HG03175 (cell line): Measurements from ENCODE around the gene YDJC.
A peak's percentile ranks its signal among the peaks of the same experiment; 100 is the strongest.
"Not testable (repeated sequence)": the region's sequence is repeated elsewhere in the genome, so short reads cannot be mapped to it uniquely, and the experiment has no call there.

Experiments used
- ATAC-seq: cut with Tn5 transposase; IDR thresholded peaks from one replicate; pipeline ENCODE4 v1.9.1; 2021; ENCODE audit warnings: mild to moderate bottlenecking, moderate library complexity; ENCODE audit not compliant: unreplicated experiment

Gene YDJC, protein sequence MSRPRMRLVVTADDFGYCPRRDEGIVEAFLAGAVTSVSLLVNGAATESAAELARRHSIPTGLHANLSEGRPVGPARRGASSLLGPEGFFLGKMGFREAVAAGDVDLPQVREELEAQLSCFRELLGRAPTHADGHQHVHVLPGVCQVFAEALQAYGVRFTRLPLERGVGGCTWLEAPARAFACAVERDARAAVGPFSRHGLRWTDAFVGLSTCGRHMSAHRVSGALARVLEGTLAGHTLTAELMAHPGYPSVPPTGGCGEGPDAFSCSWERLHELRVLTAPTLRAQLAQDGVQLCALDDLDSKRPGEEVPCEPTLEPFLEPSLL

DNA sequence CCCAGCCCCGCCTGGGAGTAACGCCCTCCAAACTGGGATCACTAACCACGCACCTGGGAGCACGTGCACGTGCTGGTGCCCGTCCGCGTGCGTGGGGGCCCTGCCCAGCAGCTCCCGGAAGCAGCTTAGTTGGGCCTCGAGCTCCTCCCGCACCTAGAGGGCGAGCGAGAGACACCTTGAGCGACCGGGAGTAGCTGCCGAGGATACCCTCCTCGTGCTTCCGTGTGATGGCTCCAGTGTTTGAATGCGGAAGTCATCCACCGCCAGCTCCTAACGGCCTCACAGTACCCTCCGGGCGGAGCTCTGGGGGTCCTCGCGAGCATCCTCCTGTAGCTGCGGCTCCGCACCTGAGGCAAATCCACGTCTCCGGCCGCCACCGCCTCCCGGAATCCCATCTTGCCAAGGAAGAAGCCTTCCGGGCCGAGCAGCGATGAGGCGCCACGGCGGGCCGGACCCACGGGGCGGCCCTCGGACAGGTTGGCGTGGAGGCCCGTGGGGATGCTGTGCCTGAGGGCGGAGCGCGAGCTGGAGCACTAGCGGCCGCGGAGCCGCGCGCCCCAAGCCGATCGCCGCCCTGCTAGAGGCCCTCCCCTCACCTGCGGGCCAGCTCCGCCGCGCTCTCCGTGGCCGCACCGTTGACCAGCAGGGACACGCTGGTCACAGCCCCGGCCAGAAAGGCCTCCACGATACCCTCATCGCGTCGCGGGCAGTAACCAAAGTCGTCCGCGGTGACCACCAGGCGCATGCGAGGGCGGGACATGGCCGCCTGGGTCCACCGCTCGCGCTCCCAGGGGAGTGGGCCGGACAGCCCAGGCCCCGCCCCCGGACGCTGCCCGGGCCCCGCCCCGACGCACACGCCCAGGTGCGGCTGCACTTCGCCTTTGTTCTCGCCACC lies at the start of gene YDJC:
Gene YDJC, minus strand, starts transcription at position 768 of the 895 bp plus-strand sequence. Its CDS starts 8 bp downstream, at position 760.
- ATAC-seq: peak; percentile 76

DNA sequence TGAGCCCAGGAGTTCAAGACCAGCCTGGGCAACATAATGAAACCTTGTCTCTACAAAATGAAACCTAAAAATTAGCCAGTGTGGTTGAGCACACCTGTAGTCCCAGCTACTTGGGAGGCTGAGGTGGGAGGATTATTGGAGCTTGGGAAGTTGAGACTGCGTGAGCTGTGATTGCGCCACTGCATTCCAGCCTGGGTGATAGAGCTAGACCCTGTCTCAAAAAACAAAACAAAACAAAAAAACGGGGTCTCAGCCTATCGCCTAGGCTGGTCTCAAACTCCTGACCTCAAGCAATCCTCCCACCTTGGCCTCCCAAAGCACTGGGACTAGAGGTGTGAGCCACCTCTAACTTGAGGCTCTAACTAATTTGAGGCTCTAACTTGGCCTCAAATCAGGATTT lies 49.6 kb upstream of the YDJC start:
- no peak for ATAC-seq

DNA sequence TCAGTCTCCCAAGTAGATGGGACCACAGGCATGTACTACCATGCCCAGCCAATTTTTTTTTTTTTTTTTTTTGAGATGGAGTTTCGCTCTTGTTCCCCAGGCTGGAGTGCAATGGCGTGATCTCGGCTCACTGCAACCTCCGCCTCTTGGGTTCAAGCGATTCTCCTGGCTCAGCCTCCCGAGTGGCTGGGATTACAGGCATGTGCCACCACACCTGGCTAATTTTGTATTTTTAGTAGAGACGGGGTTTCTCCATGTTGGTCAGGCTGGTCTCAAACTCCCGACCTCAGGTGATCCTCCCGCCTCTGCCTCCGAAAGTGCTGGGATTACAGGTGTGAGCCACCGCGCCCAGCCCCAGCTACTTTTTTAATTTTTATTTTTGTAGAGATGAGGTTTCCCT lies 49.0 kb upstream of the YDJC start:
- not testable (repeated sequence) for ATAC-seq

- ATAC-seq: no peak
These were observed 48.0 kb upstream of the YDJC start for GRCh38 chr22:21677606-21678443.

- ATAC-seq: no peak
These were observed 44.9 kb upstream of the YDJC start for GRCh38 chr22:21674638-21675245.

GRCh38 chr22:21673534-21674321 lies 43.9 kb upstream of the YDJC start:
- ATAC-seq: no peak

GRCh38 chr22:21672107-21672629 lies 42.3 kb upstream of the YDJC start:
- ATAC-seq: no peak

GRCh38 chr22:21669026-21669425 lies 39.2 kb upstream of the YDJC start:
- ATAC-seq: no peak

DNA sequence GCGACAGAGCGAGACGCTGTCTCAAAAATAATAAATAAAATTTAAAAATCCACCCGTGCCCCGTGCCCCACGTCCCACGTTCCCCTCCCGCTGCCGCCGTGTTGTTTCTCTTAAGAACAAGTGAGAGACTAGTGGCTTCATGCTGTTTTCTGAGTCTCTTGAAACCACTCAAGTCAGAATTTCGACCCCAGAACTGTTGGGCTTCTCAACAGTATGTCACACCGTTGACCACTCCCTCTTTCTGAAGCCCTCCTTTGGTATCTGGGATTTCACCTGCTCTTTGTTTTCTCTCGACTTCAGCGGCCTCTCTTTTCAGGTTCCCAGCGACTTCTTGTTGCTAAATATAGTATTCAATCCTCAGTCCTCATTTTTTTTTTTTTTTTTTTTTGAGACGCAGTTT lies 37.0 kb upstream of the YDJC start:
- ATAC-seq: no peak

- ATAC-seq: no peak
These were observed 35.4 kb upstream of the YDJC start for GRCh38 chr22:21665047-21665851.

- no peak for ATAC-seq
These were observed 33.9 kb upstream of the YDJC start for GRCh38 chr22:21663738-21664137.

DNA sequence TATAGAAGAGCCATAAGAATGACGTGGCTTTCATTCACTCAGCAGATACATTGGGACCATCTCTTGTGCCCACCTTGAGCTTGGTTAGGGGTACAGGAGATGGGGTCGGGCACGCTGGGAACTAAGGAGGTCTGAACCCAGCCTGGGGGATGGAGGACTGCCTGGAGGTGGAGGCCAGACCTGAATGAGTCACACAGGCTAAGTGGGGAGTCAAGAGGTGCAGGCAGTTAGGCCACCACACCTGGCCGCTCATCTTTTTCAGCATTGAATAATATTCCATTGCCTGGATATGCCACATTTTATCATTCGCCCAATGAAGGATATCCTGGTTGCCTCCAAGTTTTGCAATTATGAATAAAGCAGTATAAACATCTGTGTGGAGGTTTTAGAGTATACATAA lies 32.2 kb upstream of the YDJC start:
- no peak for ATAC-seq

- no peak for ATAC-seq
These were observed 31.1 kb upstream of the YDJC start for GRCh38 chr22:21660904-21661303.

DNA sequence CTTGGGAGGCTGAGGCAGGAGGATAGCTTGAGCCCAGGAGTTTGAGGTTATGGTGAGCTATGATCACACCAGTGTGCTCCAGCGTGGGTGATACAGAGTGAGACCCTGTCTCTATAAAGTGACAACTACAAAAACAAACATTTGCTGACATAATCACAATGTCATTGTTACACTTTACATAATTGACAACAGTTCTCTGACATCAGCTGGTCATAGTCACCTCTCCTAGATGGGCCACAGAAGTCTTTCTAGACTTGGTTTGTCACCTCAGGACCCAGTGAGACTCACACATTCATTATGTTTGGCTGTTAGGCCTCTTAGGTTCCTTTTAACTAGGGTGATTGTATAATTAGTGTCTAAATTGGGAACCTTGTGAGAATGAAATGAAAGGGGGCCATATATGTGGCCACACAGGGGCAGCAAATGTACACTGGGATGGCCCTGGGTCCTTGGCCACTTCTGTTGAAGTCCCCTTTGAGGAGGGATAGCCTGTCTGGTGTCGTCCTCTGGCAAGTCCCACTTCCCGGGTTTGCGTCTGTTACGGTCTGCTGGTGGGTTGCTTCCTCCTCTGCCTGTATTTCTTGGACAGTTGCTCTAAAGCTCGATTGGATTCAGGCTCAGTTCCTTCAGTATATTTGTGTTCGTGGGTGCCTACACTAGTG lies 30.2 kb upstream of the YDJC start:
- no peak for ATAC-seq

DNA sequence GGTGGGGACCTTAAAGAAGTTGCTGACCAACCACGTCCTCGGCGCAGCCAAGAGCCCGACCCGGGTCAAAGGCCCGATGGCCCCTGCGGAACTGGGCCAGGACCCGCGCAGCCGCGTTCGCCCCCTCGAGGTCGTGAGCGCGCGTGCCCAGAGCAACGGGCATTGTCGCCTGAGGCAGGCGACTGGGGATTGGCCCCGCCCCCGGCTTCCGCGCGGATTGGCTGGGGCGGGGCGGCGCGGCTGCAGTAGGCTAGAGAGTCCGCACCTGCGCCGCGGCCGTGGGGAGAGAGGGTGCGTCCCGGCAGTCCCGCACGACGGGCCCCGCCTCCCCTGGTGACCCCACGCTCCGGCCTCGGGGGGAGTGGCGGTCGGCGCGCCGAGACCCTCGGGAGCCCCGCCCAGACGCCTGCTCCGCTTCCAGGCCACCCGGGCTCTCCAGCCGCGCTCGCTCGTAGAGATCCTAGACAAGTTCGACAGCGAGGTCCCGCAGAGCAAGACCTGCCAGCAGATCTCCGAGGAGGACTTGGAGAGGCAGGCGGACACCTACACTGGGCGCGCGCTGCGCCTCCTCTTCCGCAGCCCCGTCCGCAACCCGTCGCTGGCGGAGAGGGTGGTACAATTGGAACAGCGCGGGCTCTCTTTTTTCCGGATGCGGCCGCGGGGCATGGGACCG lies 27.7 kb upstream of the YDJC start:
- ATAC-seq: peak; percentile 65

DNA sequence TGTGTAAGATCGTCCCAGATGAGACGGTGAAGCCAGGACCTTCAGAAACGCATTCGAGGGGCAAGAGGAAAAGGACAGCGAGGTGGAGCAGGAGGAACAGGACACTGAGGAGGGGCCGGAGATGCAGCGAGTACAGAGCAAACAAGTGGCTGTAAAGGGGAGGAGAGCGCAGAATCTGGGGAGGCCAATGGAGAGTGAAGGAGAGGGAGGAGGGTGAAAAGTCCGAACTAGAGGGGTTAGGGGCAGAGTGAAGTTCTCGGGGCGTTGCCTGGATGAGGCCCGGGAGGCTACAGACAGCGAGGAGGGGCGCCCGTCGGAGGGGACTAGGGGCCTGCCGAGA lies 27.2 kb upstream of the YDJC start:
- ATAC-seq: no peak

- no peak for ATAC-seq
These were observed 23.0 kb upstream of the YDJC start for GRCh38 chr22:21652547-21653545.
